Stimulated activated CD4-positive, alpha-beta T cell treated with anti-CD3 and anti-CD28 coated beads, Interleukin-2, amount 100 ng/mL, for 48 hours (primary cell): Measurements from ENCODE around the gene AK9.
"Not testable (repeated sequence)": the region's sequence is repeated elsewhere in the genome, so short reads cannot be mapped to it uniquely, and the experiment has no call there.

ENCODE experiments used
- DNase-seq, 2 donors: peaks; one replicate each; pipeline ENCODE4 v3.0.0-alpha.2; 2020

Gene AK9

GRCh38 chr6:109690737-109691621 is at the start of gene AK9, which contains the start of gene FIG4:
Gene AK9 (minus strand): TSS chr6:109691202. CDS start chr6:109675745, 15,457 bp downstream.
Gene FIG4 (plus strand): TSS chr6:109691296. CDS start chr6:109691436, 140 bp downstream.
- peak; percentile 87 to 88 for DNase-seq

GRCh38 chr6:109740787-109741186 is 49.8 kb upstream of the AK9 start:
- DNase-seq, result no peak

GRCh38 chr6:109739686-109740085 is 48.7 kb upstream of the AK9 start:
- no peak for DNase-seq

GRCh38 chr6:109738667-109739066 is 47.7 kb upstream of the AK9 start:
- DNase-seq, result no peak

- DNase-seq, result no peak
These were observed 47.3 kb upstream of the AK9 start for GRCh38 chr6:109738255-109738654.

- DNase-seq, result no peak
These were observed 45.4 kb upstream of the AK9 start for GRCh38 chr6:109736273-109737025.

GRCh38 chr6:109725250-109725649 is 34.2 kb upstream of the AK9 start:
- not testable (repeated sequence) for DNase-seq

- no peak for DNase-seq
These were observed 31.7 kb upstream of the AK9 start for GRCh38 chr6:109722564-109723254.

- no peak for DNase-seq
These were observed 31.0 kb upstream of the AK9 start for GRCh38 chr6:109722011-109722410.

GRCh38 chr6:109720311-109720710 is 29.3 kb upstream of the AK9 start:
- no peak for DNase-seq

- DNase-seq, result no peak
These were observed 28.0 kb upstream of the AK9 start for GRCh38 chr6:109718991-109719390.

GRCh38 chr6:109717971-109718370 is 27.0 kb upstream of the AK9 start:
- DNase-seq, result no peak

- no peak for DNase-seq
These were observed 24.6 kb upstream of the AK9 start for GRCh38 chr6:109715616-109716015.

GRCh38 chr6:109714611-109715010 is 23.6 kb upstream of the AK9 start:
- DNase-seq, result no peak

GRCh38 chr6:109714166-109714565 is 23.2 kb upstream of the AK9 start:
- no peak for DNase-seq

- no peak for DNase-seq
These were observed 22.1 kb upstream of the AK9 start for GRCh38 chr6:109713097-109713496.

GRCh38 chr6:109708099-109708498 is 17.1 kb upstream of the AK9 start:
- DNase-seq, result not testable (repeated sequence)

GRCh38 chr6:109706513-109706912 is 15.5 kb upstream of the AK9 start:
- no peak for DNase-seq

- peak; percentile 66 for DNase-seq
These were observed 14.3 kb upstream of the AK9 start for GRCh38 chr6:109705258-109705657.

- DNase-seq, result no peak
These were observed 11.8 kb upstream of the AK9 start for GRCh38 chr6:109702791-109703190.

GRCh38 chr6:109701774-109702173 is 10.8 kb upstream of the AK9 start:
- no peak for DNase-seq

GRCh38 chr6:109701221-109701620 is 10.2 kb upstream of the AK9 start:
- no peak for DNase-seq

- DNase-seq, result no peak
These were observed 5.4 kb upstream of the AK9 start for GRCh38 chr6:109696355-109696754.
